Endothelial cell of umbilical vein (primary cell): ENCODE results near the gene FYN. TPM values are rescaled to one million over a fixed set of nuclear protein-coding genes. Genes with fewer than 3 reads are reported as not detected.
A peak's percentile ranks its signal among the peaks of the same experiment; 100 is the strongest.

ENCODE experiments used
- Bru-seq: library from RNA; stranded (reverse); fragments of 400-500 nt; gene quantifications from one replicate; lab custom pipeline; 2021; lab: Mats Ljungman, UMichigan
- BruChase-seq, 2 experiments: library from RNA; stranded (reverse); fragments of 400-500 nt; gene quantifications; one replicate each; lab custom pipeline; 2021; lab: Mats Ljungman, UMichigan
- BruUV-seq: library from RNA; stranded (reverse); fragments of 400-500 nt; replicated peaks from 2 replicates; lab custom pipeline; 2021; lab: Mats Ljungman, UMichigan
- CTCF ChIA-PET: fragments of 300-600, 350-600 bp; sonication (Branson Sonifier 250); formaldehyde crosslinking; loops from one replicate; lab custom pipeline; 2021; ENCODE audit warnings: antibody characterized with exemption, inconsistent platforms; lab: Charles Lee
- POLR2A ChIA-PET: fragments of 300-600, 350-600 bp; sonication (Branson Sonifier 250); formaldehyde crosslinking; loops from one replicate; lab custom pipeline; 2021; ENCODE audit warnings: antibody characterized with exemption, inconsistent platforms; lab: Charles Lee
- DNase-seq: peaks from one replicate; pipeline ENCODE4 v3.0.0-alpha.2; 2011; ENCODE audit warnings: low read depth, low spot score
- FAIRE-seq: peaks from 2 replicates; lab custom pipeline; 2011; peaks lifted over from hg19 to GRCh38; lab: Jason Lieb, UNC
- H2AFZ ChIP-seq: 2 replicates; pipeline ENCODE4 v1.6.0; 2012; ENCODE audit warnings: low read depth, low read length, control low read depth, inconsistent platforms
- H3K27ac ChIP-seq: 2 replicates; pipeline ENCODE4 v1.5.1; 2011; ENCODE audit warnings: low read depth, mild to moderate bottlenecking, control low read depth, low read length, moderate library complexity; ENCODE audit not compliant: insufficient read depth
- H3K27me3 ChIP-seq, 2 experiments: 2 replicates each; pipeline versions ENCODE4 v1.6.0 to v1.6.1; 2011; ENCODE audit warnings: low read length in 2 of 2, mixed read lengths in 1 of 2; ENCODE audit not compliant: control insufficient read depth in 2 of 2, insufficient read depth in 2 of 2
- H3K36me3 ChIP-seq, 2 experiments: 2 replicates in 1 of 2; 3 replicates in 1 of 2; pipeline ENCODE4 v1.5.1; 2011; ENCODE audit warnings: low read length in 2 of 2, mild to moderate bottlenecking in 1 of 2, moderate library complexity in 1 of 2; ENCODE audit not compliant: control insufficient read depth in 2 of 2, insufficient read depth in 2 of 2; ENCODE audit errors: extremely low read depth in 1 of 2
- H3K4me1 ChIP-seq: 3 replicates; pipeline ENCODE4 v1.5.1; 2011; ENCODE audit warnings: mild to moderate bottlenecking, low read length; ENCODE audit not compliant: control insufficient read depth, insufficient read depth; ENCODE audit errors: extremely low read depth
- H3K4me2 ChIP-seq: 2 replicates; pipeline ENCODE4 v1.6.1; 2011; ENCODE audit warnings: low read length, control low read depth, mixed read lengths; ENCODE audit not compliant: insufficient read depth
- H3K4me3 ChIP-seq, 3 experiments: fragments of 200-600 bp in 1 of 3; sonication (generic), shearing (Covaris generic) in 1 of 3; replicated peaks in 1 of 3; 2 replicates each; pipeline ENCODE4 v1.5.1; 2011 to 2016; ENCODE audit warnings: control low read depth in 3 of 3, low read length in 3 of 3, mild to moderate bottlenecking in 2 of 3, inconsistent platforms in 1 of 3, low read depth in 1 of 3, moderate library complexity in 1 of 3; ENCODE audit not compliant: insufficient read depth in 1 of 3
- H3K79me2 ChIP-seq: 2 replicates; pipeline ENCODE4 v1.6.0; 2012; ENCODE audit warnings: low read length, inconsistent platforms; ENCODE audit not compliant: control insufficient read depth, insufficient read depth
- H3K9ac ChIP-seq: replicated peaks from 2 replicates; pipeline ENCODE3; 2011; ENCODE audit warnings: low read length, control low read depth; ENCODE audit not compliant: insufficient read depth; ENCODE audit errors: extremely low read depth
- H3K9me1 ChIP-seq: replicated peaks from 3 replicates; pipeline ENCODE4 v1.6.0; 2011; ENCODE audit warnings: mild to moderate bottlenecking, low read length; ENCODE audit not compliant: control insufficient read depth, insufficient read depth; ENCODE audit errors: extremely low read depth
- H3K9me3 ChIP-seq: replicated peaks from 2 replicates; pipeline ENCODE4 v1.5.1; 2012; ENCODE audit warnings: low read length, inconsistent platforms; ENCODE audit not compliant: control insufficient read depth, insufficient read depth
- H4K20me1 ChIP-seq: replicated peaks from 2 replicates; pipeline ENCODE3; 2011; ENCODE audit warnings: mild to moderate bottlenecking, low read length; ENCODE audit not compliant: control insufficient read depth, insufficient read depth; ENCODE audit errors: extremely low read depth
- EZH2 ChIP-seq: IDR thresholded peaks from 2 replicates; pipeline ENCODE4 v1.6.1; 2012; ENCODE audit warnings: borderline replicate concordance, low read depth, mild to moderate bottlenecking, moderate library complexity, low read length, inconsistent platforms; ENCODE audit not compliant: severe bottlenecking
- FOS ChIP-seq: IDR thresholded peaks from 2 replicates; pipeline ENCODE4 v1.6.1; 2011; ENCODE audit warnings: mild to moderate bottlenecking, low read length, moderate library complexity, borderline replicate concordance; ENCODE audit not compliant: insufficient read depth
- GATA2 ChIP-seq: IDR thresholded peaks from 2 replicates; pipeline ENCODE4 v1.7.0; 2011; ENCODE audit warnings: low read depth, mild to moderate bottlenecking, moderate library complexity, mixed read lengths, low read length; ENCODE audit not compliant: insufficient read length, insufficient read depth
- JUN ChIP-seq: IDR thresholded peaks from 2 replicates; pipeline ENCODE4 v1.6.1; 2011; ENCODE audit warnings: borderline replicate concordance, low read depth; ENCODE audit not compliant: insufficient read length, insufficient read depth
- MYC ChIP-seq: IDR thresholded peaks from one replicate; pipeline ENCODE4 v1.6.1; 2011; ENCODE audit warnings: mild to moderate bottlenecking, low read depth, low read length
- POLR2A ChIP-seq: IDR thresholded peaks from 2 replicates; pipeline ENCODE4 v1.6.1; 2012; ENCODE audit warnings: low read depth, mild to moderate bottlenecking, control low read depth, low read length
- POLR2AphosphoS5 ChIP-seq: IDR thresholded peaks from 2 replicates; pipeline ENCODE4 v1.6.1; 2012; ENCODE audit warnings: low read depth, mild to moderate bottlenecking, control low read depth, low read length, moderate library complexity; ENCODE audit not compliant: insufficient read depth
- dilution Hi-C: fragments of 300-500 bp; cut with MboI; formaldehyde crosslinking; loops from one replicate; pipeline ENCODE4 v1.15.0; 2019; ENCODE audit warnings: low sequenced_read_pairs; ENCODE audit not compliant: extremely low pct_ligation_motif_present
- intact Hi-C: fragments of 100-400 bp; cut with micrococcal nuclease; formaldehyde crosslinking; loops from one replicate; pipeline ENCODE4 v1.10.0; 2022
- long read RNA-seq: library from polyadenylated mRNA; stranded (forward); transcript quantifications from one replicate; pipeline ENCODE4 v2.0.0, GENCODE V29; 2021
- polyA minus RNA-seq, 3 experiments: library from RNA; depleted of rRNA, polyadenylated mRNA; stranded (reverse); fragments of >200 nt; gene quantifications; 1 replicate in 1 of 3; 2 replicates in 2 of 3; pipeline ENCODE4 v1.2.3, GENCODE V29; 2011
- polyA plus RNA-seq, 4 experiments: library from polyadenylated mRNA; depleted of rRNA in 3 of 4; stranded (reverse) in 3 of 4; unstranded in 1 of 4; fragments of >200 nt; gene quantifications; 2 replicates each; pipeline versions ENCODE4 v1.2.1 to v1.2.3, GENCODE V29; 2011 to 2012; ENCODE audit warnings: missing spikeins in 1 of 4
- total RNA-seq: library from RNA; stranded (reverse); gene quantifications from 2 replicates; pipeline ENCODE4 v1.2.3, GENCODE V29; 2021
- TF ChIP-seq, protein P1 (sequence below): IDR thresholded peaks from 2 replicates; pipeline ENCODE4 v1.6.1; 2011; ENCODE audit not compliant: insufficient read depth, insufficient read length
- TF ChIP-seq, protein P2 (sequence below), 2 donors: IDR thresholded peaks; 1 replicate in 1 of 2; 2 replicates in 1 of 2; pipeline ENCODE4 v1.5.1; 2011; ENCODE audit warnings: low read length in 2 of 2, mild to moderate bottlenecking in 2 of 2, moderate library complexity in 2 of 2, control low read depth in 1 of 2, inconsistent platforms in 1 of 2, low read depth in 1 of 2; ENCODE audit not compliant: insufficient read depth in 1 of 2; ENCODE audit errors: extremely low read depth in 1 of 2

Gene FYN
- 143 and 151 TPM in 2 replicates for total RNA-seq
- 59.2 and 69.0 TPM in 2 replicates for polyA plus RNA-seq
- 64.4 and 72.7 TPM in 2 replicates for polyA plus RNA-seq (2011; cell fraction: cytosol; rRNA removed)
- 171 and 177 TPM in 2 replicates for polyA plus RNA-seq (2011; cell fraction: nucleus; rRNA removed)
- polyA plus RNA-seq (2012), result 88.2 and 93.3 TPM in 2 replicates
- 96.4 and 114 TPM in 2 replicates for polyA minus RNA-seq
- 35.5 TPM for polyA minus RNA-seq (2011; cell fraction: cytosol; rRNA and poly(A)+ RNA removed)
- 131 and 165 TPM in 2 replicates for polyA minus RNA-seq (2011; cell fraction: nucleus; rRNA and poly(A)+ RNA removed)
- Bru-seq, nascent RNA, result percentile 92 among the genes with signal in this experiment
- percentile 70 among the genes with signal in this experiment for BruChase-seq, experiment 1, labeled RNA remaining after a 6-hour chase
- BruChase-seq, experiment 2, labeled RNA remaining after a 2-hour chase, result percentile 76 among the genes with signal in this experiment
- long read RNA-seq, transcript FYN-205 (14 exons, 3,234 nt), result minor isoform, 56 of 275 reads
- long read RNA-seq, transcript FYN-202 (14 exons, 3,628 nt), result major isoform, 98 of 275 reads
- long read RNA-seq, partial matches to known transcripts, result 33 of 275 reads
- long read RNA-seq, other reads (novel, unspliced or antisense), result 82 of 275 reads

DNA sequence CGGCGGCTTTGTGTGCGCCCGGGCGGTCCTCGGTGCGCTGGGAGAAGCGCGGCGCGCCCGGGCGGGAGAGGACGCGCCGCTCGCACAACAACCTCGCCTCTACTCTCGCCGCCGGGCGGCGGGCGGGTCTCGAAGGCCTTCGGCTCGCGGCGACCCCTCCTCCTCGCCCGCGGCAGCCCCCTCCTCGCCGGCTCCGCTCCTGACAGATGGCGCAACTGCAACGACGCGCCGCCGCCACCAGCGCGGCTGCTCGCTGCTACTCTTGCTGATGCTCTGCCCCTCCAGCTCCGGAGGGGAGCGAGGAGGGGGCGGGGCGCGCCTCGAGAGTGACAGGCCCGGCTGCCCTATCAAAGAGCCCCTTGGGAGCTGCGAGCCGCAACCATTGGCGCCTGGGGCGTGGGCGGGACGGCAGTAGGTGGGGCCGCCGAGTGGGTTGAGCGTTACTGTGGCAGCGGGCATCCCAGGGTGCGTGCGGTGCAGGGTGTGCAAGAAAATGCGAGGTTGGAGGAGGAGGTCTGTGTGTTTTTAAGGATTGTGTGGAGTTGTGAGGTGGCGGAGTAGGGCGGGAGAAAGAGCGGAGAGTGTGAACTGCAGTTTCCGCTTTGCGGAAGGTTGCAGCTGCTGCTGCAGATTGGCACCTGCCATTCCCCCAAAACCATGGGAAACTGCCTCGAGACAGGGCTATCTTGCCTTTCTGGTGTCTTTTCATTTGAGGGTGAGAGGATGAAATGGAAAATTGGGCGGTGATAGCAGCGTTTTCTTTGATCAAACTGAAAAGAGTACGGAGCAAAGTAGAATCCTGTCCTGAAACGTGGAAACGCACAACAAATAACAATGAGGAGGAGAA, at the start of gene FYN:
TSS of gene FYN (minus strand) at position 275 of the 847 bp plus-strand sequence. CDS start 153,401 bp downstream, outside the sequence.
- peak within 1 kb of the TSS; percentile 71 for H2AFZ ChIP-seq
- DNase-seq (peak; percentile 99), FAIRE-seq (peak; percentile 81)
- dilution Hi-C loops, result no loop called here
- TF ChIP-seq MYC (no peak), FOS (no peak), POLR2A (peak; percentile 62), JUN (no peak), GATA2 (no peak), EZH2 (no peak), POLR2AphosphoS5 (peak; percentile 39)
- TF ChIP-seq, protein P1, sequence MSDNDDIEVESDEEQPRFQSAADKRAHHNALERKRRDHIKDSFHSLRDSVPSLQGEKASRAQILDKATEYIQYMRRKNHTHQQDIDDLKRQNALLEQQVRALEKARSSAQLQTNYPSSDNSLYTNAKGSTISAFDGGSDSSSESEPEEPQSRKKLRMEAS, result no peak
- TF ChIP-seq, protein P2, sequence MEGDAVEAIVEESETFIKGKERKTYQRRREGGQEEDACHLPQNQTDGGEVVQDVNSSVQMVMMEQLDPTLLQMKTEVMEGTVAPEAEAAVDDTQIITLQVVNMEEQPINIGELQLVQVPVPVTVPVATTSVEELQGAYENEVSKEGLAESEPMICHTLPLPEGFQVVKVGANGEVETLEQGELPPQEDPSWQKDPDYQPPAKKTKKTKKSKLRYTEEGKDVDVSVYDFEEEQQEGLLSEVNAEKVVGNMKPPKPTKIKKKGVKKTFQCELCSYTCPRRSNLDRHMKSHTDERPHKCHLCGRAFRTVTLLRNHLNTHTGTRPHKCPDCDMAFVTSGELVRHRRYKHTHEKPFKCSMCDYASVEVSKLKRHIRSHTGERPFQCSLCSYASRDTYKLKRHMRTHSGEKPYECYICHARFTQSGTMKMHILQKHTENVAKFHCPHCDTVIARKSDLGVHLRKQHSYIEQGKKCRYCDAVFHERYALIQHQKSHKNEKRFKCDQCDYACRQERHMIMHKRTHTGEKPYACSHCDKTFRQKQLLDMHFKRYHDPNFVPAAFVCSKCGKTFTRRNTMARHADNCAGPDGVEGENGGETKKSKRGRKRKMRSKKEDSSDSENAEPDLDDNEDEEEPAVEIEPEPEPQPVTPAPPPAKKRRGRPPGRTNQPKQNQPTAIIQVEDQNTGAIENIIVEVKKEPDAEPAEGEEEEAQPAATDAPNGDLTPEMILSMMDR (IDR thresholded peaks at IDR 0.05; ENCODE audit: extremely low read depth in 1 of 2, insufficient read depth in 1 of 2, low read depth in 1 of 2, low read length in 2 of 2), result peak in 1 of 2 donors; percentile 53
- H3K79me2 ChIP-seq, result peaks cover 43% of the 10 kb centered on the region
- POLR2A ChIA-PET, result no interaction called here
- H3K9me3 ChIP-seq, result no peaks in the 10 kb centered on the region
- intact Hi-C loops, result loop anchor here (1.0 to 5.0 kb wide), 7 partner anchors 15 to 391 kb away; partner anchors contain the start of gene REV3L
- no peaks in the 10 kb centered on the region for H3K9me1 ChIP-seq
- no TSS peak for BruUV-seq
- CTCF ChIA-PET, result interaction anchor here (0.5 to 2.0 kb wide), 19 partner anchors 9 to 387 kb away, joined by 3 to 12 read pairs (median 3); no protein-coding TSS in a partner anchor
- H3K4me2 ChIP-seq, result peak within 1 kb of the TSS; percentile 98
- peak within 1 kb of the TSS; percentile 59 for H3K27ac ChIP-seq
- H4K20me1 ChIP-seq, result peaks cover 5% of the 10 kb centered on the region
- H3K4me3 ChIP-seq, result peak within 1 kb of the TSS; percentile 76 to 96 (median 85)
- peak within 1 kb of the TSS; percentile 70 for H3K9ac ChIP-seq
- no peaks in the 10 kb centered on the region for H3K27me3 ChIP-seq
- no peaks in the 10 kb centered on the region for H3K36me3 ChIP-seq
- H3K4me1 ChIP-seq, result peaks cover 30% of the 10 kb centered on the region
